Fibroblast of lung (primary cell): ENCODE data around the gene GALNT18.

Experiments used
- CTCF ChIP-seq, 2 donors: IDR thresholded peaks in 1 of 2; conservative IDR thresholded peaks in 1 of 2; 1 replicate in 1 of 2; 2 replicates in 1 of 2; pipeline ENCODE4 v1.5.1; 2011 to 2012; ENCODE audit warnings: low read length in 2 of 2, control low read depth in 1 of 2, inconsistent platforms in 1 of 2, low read depth in 1 of 2, mild to moderate bottlenecking in 1 of 2
- EZH2 ChIP-seq: IDR thresholded peaks from 2 replicates; pipeline ENCODE4 v1.5.1; 2012; ENCODE audit warnings: low read length, control low read depth, mild to moderate bottlenecking; ENCODE audit errors: missing control alignments

- TF ChIP-seq CTCF (conservative IDR thresholded peaks at IDR 0.05 in 1 of 2, IDR thresholded peaks at IDR 0.05 in 1 of 2; ENCODE audit: low read depth in 1 of 2, low read length in 2 of 2) (no peak), EZH2 (no peak)
Observed at GRCh38 chr11:11581481-11581880, 40.3 kb downstream of the GALNT18 start.
